ENCODE results near the gene TENM3.

TENM3 gene

GRCh38 chr4:182619660-182620059 is 376.5 kb downstream of the TENM3 start:
- TF ChIP-seq CTCF (conservative IDR thresholded peaks at IDR 0.05), result no peak
- TF ChIP-seq ZFX (IDR thresholded peaks at IDR 0.05), result no peak

GRCh38 chr4:182620111-182620980 is 377.1 kb downstream of the TENM3 start:
- no peak overlapping the region for H3K27ac ChIP-seq
- TF ChIP-seq CTCF (conservative IDR thresholded peaks at IDR 0.05), result no peak
- TF ChIP-seq ZFX (IDR thresholded peaks at IDR 0.05), result no peak

More at GRCh38 chr4:182619660-182620059, 376.5 kb downstream of the TENM3 start:
- no peak overlapping the region for H3K27ac ChIP-seq

- H3K27ac ChIP-seq, result no peak overlapping the region
- TF ChIP-seq CTCF (conservative IDR thresholded peaks at IDR 0.05) (no peak), ZFX (IDR thresholded peaks at IDR 0.05) (no peak)
Measured at GRCh38 chr4:182624281-182624680, 381.1 kb downstream of the TENM3 start.

- TF ChIP-seq ZFX (IDR thresholded peaks at IDR 0.05) (no peak), CTCF (conservative IDR thresholded peaks at IDR 0.05) (no peak)
- no peak overlapping the region for H3K27ac ChIP-seq
Measured at GRCh38 chr4:182625193-182625592, 382.0 kb downstream of the TENM3 start.

- no peak overlapping the region for H3K27ac ChIP-seq
- no peak for TF ChIP-seq ZFX (IDR thresholded peaks at IDR 0.05)
- TF ChIP-seq CTCF (conservative IDR thresholded peaks at IDR 0.05), result no peak
Measured at GRCh38 chr4:182627996-182628395, 384.8 kb downstream of the TENM3 start.

- no peak for TF ChIP-seq ZFX (IDR thresholded peaks at IDR 0.05)
- TF ChIP-seq CTCF (conservative IDR thresholded peaks at IDR 0.05), result no peak
- H3K27ac ChIP-seq, result no peak overlapping the region
Measured at GRCh38 chr4:182628544-182628943, 385.3 kb downstream of the TENM3 start.

- TF ChIP-seq ZFX (IDR thresholded peaks at IDR 0.05), result no peak
- no peak for TF ChIP-seq CTCF (conservative IDR thresholded peaks at IDR 0.05)
- H3K27ac ChIP-seq, result no peak overlapping the region
Measured at GRCh38 chr4:182629096-182629495, 385.9 kb downstream of the TENM3 start.

Measured in C4-2B (cell line).